Amygdala (tissue), 56 donors: ENCODE measurements around the gene KRTAP10-9.
A peak's percentile ranks its signal among the peaks of the same experiment; 100 is the strongest.
"Not testable (repeated sequence)": the region's sequence is repeated elsewhere in the genome, so short reads cannot be mapped to it uniquely, and the experiment has no call there.

Experiments used
- DNase-seq, 56 donors: peaks; one replicate each; lab custom pipeline; 2025; lab: John Stamatoyannopoulos, UW

Gene KRTAP10-9

GRCh38 chr21:44637018-44637850 lies 10.3 kb downstream of the KRTAP10-9 start, which contains the start of gene KRTAP10-10:
KRTAP10-10 (plus strand) TSS chr21:44637356; CDS start chr21:44637418, 62 bp downstream.
- peak in 3 of 56 donors; percentile 12 to 26 (median 14) for DNase-seq

- DNase-seq: not testable (repeated sequence)
Measured at GRCh38 chr21:44637851-44638348, 11.0 kb downstream of the KRTAP10-9 start.

- not testable (repeated sequence) for DNase-seq
Measured at GRCh38 chr21:44638506-44639330, 11.8 kb downstream of the KRTAP10-9 start.

GRCh38 chr21:44639331-44639655 lies 12.4 kb downstream of the KRTAP10-9 start:
- no peak for DNase-seq

GRCh38 chr21:44640761-44641160 lies 13.9 kb downstream of the KRTAP10-9 start:
- no peak for DNase-seq

GRCh38 chr21:44643741-44644310 lies 16.9 kb downstream of the KRTAP10-9 start:
- DNase-seq: no peak

- no peak for DNase-seq
Measured at GRCh38 chr21:44644878-44645277, 18.0 kb downstream of the KRTAP10-9 start.

- not testable (repeated sequence) for DNase-seq
Measured at GRCh38 chr21:44646366-44647221, 19.7 kb downstream of the KRTAP10-9 start, which contains the start of gene KRTAP10-11. KRTAP10-11 (plus strand) TSS chr21:44646414; CDS start chr21:44646459, 45 bp downstream.

- DNase-seq: no peak
Measured at GRCh38 chr21:44647222-44647552, 20.3 kb downstream of the KRTAP10-9 start.

GRCh38 chr21:44648557-44649311 lies 21.8 kb downstream of the KRTAP10-9 start:
- DNase-seq: no peak

- no peak for DNase-seq
Measured at GRCh38 chr21:44649521-44650100, 22.7 kb downstream of the KRTAP10-9 start.

- no peak for DNase-seq
Measured at GRCh38 chr21:44650265-44650972, 23.5 kb downstream of the KRTAP10-9 start.

GRCh38 chr21:44650973-44651675 lies 24.2 kb downstream of the KRTAP10-9 start:
- no peak for DNase-seq

GRCh38 chr21:44653123-44653522 lies 26.2 kb downstream of the KRTAP10-9 start:
- no peak for DNase-seq

- DNase-seq: no peak
Measured at GRCh38 chr21:44653656-44654575, 27.0 kb downstream of the KRTAP10-9 start.

- no peak for DNase-seq
Measured at GRCh38 chr21:44654576-44655175, 27.8 kb downstream of the KRTAP10-9 start, which contains the start of gene KRTAP12-4. KRTAP12-4 (minus strand) TSS chr21:44654659; CDS start chr21:44654614, 45 bp downstream.
